ENCODE measurements around the gene CACNB4. TPM values are rescaled to one million over a fixed set of nuclear protein-coding genes. Genes with fewer than 3 reads are reported as not detected.

Gene CACNB4
- total and polyA plus RNA-seq, 10 of the 15 experiments (the other 5 are each of a cell fraction or from before 2014, with no cell fraction given), result 2.0 to 21.6 (median 9.3) TPM

DNA sequence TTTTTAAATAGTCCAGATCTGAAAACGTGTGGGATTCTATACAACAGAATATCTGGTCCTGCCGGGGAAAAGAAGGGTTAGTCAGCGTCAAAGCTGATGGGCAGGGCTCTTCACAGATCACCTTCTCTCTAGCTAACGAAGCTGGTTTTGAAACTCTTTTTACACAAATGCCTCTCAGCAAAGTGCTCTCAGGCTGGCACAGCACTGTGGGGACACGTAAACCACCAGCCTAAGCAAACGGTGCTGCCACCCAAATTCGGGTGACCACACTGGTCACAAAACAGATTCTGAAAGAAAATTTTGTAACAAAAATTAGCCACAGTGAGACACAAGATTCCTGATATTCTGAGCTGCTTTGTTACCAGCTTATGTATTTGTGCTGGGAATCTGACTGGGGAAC is 217.5 kb downstream of the CACNB4 start:
- H3K4me1 ChIP-seq (ENCODE audit: control insufficient read depth, insufficient read depth, low read length), result no peaks in the 10 kb centered on the region
- ChIA-PET RAD21 (ENCODE audit: unreplicated experiment) (interaction anchor here (0.6 kb wide), 1 partner anchor 57 kb away, joined by 3 read pairs; no protein-coding TSS in a partner anchor), POLR2A (no interaction called here), CTCF (interaction anchor here (0.9 to 1.4 kb wide), 2 partner anchors 14 to 19 kb away, joined by 3 read pairs; no protein-coding TSS in a partner anchor), SMC1A (ENCODE audit: uncharacterized antibody, unreplicated experiment) (interaction anchor here (1.5 kb wide), 1 partner anchor 237 kb away, joined by 3 read pairs; no protein-coding TSS in a partner anchor)
- H3K36me3 ChIP-seq (ENCODE audit: control insufficient read depth in 2 of 2, insufficient read depth in 2 of 2, low read length in 1 of 2), result no peaks in the 10 kb centered on the region
- H2AFZ ChIP-seq (ENCODE audit: control insufficient read depth, low read depth, low read length), result no peak overlapping the region
- no peaks in the 10 kb centered on the region for H3K9me3 ChIP-seq (replicated peaks; ENCODE audit: control insufficient read depth, insufficient read depth, low read length)
- intact Hi-C loops (cut with micrococcal nuclease; ENCODE audit: unreplicated experiment), result no loop called here
- DNase-seq (ENCODE audit: low read depth, low spot score) (no peak), ATAC-seq (no peak), FAIRE-seq (no peak)
- no peak overlapping the region for H3K9ac ChIP-seq (ENCODE audit: control insufficient read depth, insufficient read depth, low read length)
- 0 out of 4 replicates have a peak, but pooled peaks cover 0 to 2% of the 10 kb centered on the region in 2 experiments for H3K27me3 ChIP-seq (replicated peaks in 1 of 2; ENCODE audit: control insufficient read depth in 2 of 2, insufficient read depth in 2 of 2, low read length in 1 of 2)
- no TSS peak for BruUV-seq (replicated peaks)
- H3K27ac ChIP-seq (ENCODE audit: control insufficient read depth, insufficient read depth), result no peak overlapping the region
- H3K79me2 ChIP-seq (ENCODE audit: control insufficient read depth, insufficient read depth, low read length), result no peaks in the 10 kb centered on the region
- no peak overlapping the region for H3K4me2 ChIP-seq (ENCODE audit: control insufficient read depth, insufficient read depth)
- H4K20me1 ChIP-seq (ENCODE audit: control insufficient read depth, insufficient read depth), result no peaks in the 10 kb centered on the region
- 69% methylated on average over 7 of the region's 7 CpGs for WGBS (ENCODE audit: insufficient coverage, insufficient replicate concordance, low lambda C conversion rate, missing lambda C conversion rate)
- in situ Hi-C loops (cut with MboI), result no loop called here
- H3K4me3 ChIP-seq, result no peak overlapping the region
- TF ChIP-seq, protein P1, sequence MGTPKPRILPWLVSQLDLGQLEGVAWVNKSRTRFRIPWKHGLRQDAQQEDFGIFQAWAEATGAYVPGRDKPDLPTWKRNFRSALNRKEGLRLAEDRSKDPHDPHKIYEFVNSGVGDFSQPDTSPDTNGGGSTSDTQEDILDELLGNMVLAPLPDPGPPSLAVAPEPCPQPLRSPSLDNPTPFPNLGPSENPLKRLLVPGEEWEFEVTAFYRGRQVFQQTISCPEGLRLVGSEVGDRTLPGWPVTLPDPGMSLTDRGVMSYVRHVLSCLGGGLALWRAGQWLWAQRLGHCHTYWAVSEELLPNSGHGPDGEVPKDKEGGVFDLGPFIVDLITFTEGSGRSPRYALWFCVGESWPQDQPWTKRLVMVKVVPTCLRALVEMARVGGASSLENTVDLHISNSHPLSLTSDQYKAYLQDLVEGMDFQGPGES (IDR thresholded peaks at IDR 0.05), result no peak
- TF ChIP-seq, protein P2, sequence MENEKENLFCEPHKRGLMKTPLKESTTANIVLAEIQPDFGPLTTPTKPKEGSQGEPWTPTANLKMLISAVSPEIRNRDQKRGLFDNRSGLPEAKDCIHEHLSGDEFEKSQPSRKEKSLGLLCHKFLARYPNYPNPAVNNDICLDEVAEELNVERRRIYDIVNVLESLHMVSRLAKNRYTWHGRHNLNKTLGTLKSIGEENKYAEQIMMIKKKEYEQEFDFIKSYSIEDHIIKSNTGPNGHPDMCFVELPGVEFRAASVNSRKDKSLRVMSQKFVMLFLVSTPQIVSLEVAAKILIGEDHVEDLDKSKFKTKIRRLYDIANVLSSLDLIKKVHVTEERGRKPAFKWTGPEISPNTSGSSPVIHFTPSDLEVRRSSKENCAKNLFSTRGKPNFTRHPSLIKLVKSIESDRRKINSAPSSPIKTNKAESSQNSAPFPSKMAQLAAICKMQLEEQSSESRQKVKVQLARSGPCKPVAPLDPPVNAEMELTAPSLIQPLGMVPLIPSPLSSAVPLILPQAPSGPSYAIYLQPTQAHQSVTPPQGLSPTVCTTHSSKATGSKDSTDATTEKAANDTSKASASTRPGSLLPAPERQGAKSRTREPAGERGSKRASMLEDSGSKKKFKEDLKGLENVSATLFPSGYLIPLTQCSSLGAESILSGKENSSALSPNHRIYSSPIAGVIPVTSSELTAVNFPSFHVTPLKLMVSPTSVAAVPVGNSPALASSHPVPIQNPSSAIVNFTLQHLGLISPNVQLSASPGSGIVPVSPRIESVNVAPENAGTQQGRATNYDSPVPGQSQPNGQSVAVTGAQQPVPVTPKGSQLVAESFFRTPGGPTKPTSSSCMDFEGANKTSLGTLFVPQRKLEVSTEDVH (IDR thresholded peaks at IDR 0.05; ENCODE audit: low read depth, partially characterized antibody), result no peak
- TF ChIP-seq, protein P3, sequence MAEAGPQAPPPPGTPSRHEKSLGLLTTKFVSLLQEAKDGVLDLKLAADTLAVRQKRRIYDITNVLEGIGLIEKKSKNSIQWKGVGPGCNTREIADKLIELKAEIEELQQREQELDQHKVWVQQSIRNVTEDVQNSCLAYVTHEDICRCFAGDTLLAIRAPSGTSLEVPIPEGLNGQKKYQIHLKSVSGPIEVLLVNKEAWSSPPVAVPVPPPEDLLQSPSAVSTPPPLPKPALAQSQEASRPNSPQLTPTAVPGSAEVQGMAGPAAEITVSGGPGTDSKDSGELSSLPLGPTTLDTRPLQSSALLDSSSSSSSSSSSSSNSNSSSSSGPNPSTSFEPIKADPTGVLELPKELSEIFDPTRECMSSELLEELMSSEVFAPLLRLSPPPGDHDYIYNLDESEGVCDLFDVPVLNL (IDR thresholded peaks at IDR 0.05; ENCODE audit: low read depth, low read length), result no peak
- TF ChIP-seq, protein P4, sequence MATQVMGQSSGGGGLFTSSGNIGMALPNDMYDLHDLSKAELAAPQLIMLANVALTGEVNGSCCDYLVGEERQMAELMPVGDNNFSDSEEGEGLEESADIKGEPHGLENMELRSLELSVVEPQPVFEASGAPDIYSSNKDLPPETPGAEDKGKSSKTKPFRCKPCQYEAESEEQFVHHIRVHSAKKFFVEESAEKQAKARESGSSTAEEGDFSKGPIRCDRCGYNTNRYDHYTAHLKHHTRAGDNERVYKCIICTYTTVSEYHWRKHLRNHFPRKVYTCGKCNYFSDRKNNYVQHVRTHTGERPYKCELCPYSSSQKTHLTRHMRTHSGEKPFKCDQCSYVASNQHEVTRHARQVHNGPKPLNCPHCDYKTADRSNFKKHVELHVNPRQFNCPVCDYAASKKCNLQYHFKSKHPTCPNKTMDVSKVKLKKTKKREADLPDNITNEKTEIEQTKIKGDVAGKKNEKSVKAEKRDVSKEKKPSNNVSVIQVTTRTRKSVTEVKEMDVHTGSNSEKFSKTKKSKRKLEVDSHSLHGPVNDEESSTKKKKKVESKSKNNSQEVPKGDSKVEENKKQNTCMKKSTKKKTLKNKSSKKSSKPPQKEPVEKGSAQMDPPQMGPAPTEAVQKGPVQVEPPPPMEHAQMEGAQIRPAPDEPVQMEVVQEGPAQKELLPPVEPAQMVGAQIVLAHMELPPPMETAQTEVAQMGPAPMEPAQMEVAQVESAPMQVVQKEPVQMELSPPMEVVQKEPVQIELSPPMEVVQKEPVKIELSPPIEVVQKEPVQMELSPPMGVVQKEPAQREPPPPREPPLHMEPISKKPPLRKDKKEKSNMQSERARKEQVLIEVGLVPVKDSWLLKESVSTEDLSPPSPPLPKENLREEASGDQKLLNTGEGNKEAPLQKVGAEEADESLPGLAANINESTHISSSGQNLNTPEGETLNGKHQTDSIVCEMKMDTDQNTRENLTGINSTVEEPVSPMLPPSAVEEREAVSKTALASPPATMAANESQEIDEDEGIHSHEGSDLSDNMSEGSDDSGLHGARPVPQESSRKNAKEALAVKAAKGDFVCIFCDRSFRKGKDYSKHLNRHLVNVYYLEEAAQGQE (IDR thresholded peaks at IDR 0.05; ENCODE audit: low read depth, low read length), result no peak
- TF ChIP-seq FOXK2 (IDR thresholded peaks at IDR 0.05) (no peak), EED (IDR thresholded peaks at IDR 0.05; ENCODE audit: low read depth) (no peak), POU2F2 (IDR thresholded peaks at IDR 0.05; ENCODE audit: borderline replicate concordance, low read depth, low read length) (no peak), IRF4 (IDR thresholded peaks at IDR 0.05; ENCODE audit: low read depth, low read length) (no peak), RFX5 (IDR thresholded peaks at IDR 0.05; ENCODE audit: low read depth, low read length) (no peak), RAD51 (IDR thresholded peaks at IDR 0.05) (no peak)
- TF ChIP-seq, protein P5, sequence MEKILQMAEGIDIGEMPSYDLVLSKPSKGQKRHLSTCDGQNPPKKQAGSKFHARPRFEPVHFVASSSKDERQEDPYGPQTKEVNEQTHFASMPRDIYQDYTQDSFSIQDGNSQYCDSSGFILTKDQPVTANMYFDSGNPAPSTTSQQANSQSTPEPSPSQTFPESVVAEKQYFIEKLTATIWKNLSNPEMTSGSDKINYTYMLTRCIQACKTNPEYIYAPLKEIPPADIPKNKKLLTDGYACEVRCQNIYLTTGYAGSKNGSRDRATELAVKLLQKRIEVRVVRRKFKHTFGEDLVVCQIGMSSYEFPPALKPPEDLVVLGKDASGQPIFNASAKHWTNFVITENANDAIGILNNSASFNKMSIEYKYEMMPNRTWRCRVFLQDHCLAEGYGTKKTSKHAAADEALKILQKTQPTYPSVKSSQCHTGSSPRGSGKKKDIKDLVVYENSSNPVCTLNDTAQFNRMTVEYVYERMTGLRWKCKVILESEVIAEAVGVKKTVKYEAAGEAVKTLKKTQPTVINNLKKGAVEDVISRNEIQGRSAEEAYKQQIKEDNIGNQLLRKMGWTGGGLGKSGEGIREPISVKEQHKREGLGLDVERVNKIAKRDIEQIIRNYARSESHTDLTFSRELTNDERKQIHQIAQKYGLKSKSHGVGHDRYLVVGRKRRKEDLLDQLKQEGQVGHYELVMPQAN (conservative IDR thresholded peaks at IDR 0.05), result no peak
- TF ChIP-seq, protein P6, sequence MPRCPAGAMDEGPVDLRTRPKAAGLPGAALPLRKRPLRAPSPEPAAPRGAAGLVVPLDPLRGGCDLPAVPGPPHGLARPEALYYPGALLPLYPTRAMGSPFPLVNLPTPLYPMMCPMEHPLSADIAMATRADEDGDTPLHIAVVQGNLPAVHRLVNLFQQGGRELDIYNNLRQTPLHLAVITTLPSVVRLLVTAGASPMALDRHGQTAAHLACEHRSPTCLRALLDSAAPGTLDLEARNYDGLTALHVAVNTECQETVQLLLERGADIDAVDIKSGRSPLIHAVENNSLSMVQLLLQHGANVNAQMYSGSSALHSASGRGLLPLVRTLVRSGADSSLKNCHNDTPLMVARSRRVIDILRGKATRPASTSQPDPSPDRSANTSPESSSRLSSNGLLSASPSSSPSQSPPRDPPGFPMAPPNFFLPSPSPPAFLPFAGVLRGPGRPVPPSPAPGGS (IDR thresholded peaks at IDR 0.05; ENCODE audit: borderline replicate concordance, insufficient read depth, low read depth, low read length, poor library complexity, severe bottlenecking), result no peak
